Prostate gland (tissue), 2 donors: ENCODE measurements around the gene SAMSN1. TPM values are rescaled to one million over a fixed set of nuclear protein-coding genes. Genes with fewer than 3 reads are reported as not detected.

Experiments
- DNase-seq: peaks from one replicate; pipeline ENCODE4 v3.0.0-alpha.2; 2019; ENCODE audit warnings: low spot score
- H3K27ac ChIP-seq, 2 donors: fragments of 200-600 bp; sonication (generic); 2 replicates each; pipeline ENCODE4 v1.5.1; 2017 to 2019
- H3K27me3 ChIP-seq: fragments of 200-600 bp; sonication (generic); replicated peaks from 2 replicates; pipeline ENCODE4 v1.5.1; 2019; ENCODE audit not compliant: insufficient read depth
- H3K36me3 ChIP-seq, 2 donors: fragments of 200-600 bp; sonication (generic); 1 replicate in 1 of 2; 2 replicates in 1 of 2; pipeline versions ENCODE4 v1.5.1 to v1.8.1; 2017 to 2019
- H3K4me1 ChIP-seq: fragments of 200-600 bp; sonication (generic); replicated peaks from 2 replicates; pipeline ENCODE4 v1.5.1; 2019
- H3K4me3 ChIP-seq, 2 donors: fragments of 200-600 bp; sonication (generic); 2 replicates each; pipeline ENCODE4 v1.5.1; 2017 to 2019
- H3K9me3 ChIP-seq: fragments of 200-600 bp; sonication (generic); 2 replicates; pipeline ENCODE4 v1.5.1; 2017
- CTCF ChIP-seq, 4 experiments: fragments of 200-600 bp in 2 of 4; fragments of 450-650 bp in 2 of 4; sonication (generic) in 2 of 4; IDR thresholded peaks; 1 replicate in 3 of 4; 2 replicates in 1 of 4; pipeline ENCODE4 v1.5.1; 2016 to 2019; ENCODE audit warnings: antibody characterized with exemption in 4 of 4, mild to moderate bottlenecking in 2 of 4, moderate library complexity in 2 of 4
- POLR2A ChIP-seq: fragments of 450-650 bp; IDR thresholded peaks from one replicate; pipeline ENCODE4 v1.6.1; 2016; ENCODE audit warnings: antibody characterized with exemption, mild to moderate bottlenecking
- POLR2AphosphoS5 ChIP-seq: sonication (generic); formaldehyde crosslinking; IDR thresholded peaks from one replicate; pipeline ENCODE4 v1.6.1; 2017; ENCODE audit warnings: antibody characterized with exemption
- WGBS: methylation state at CpG from one replicate; pipeline ENCODE4 v1.1.5; 2018; 5-methylcytosine and 5-hydroxymethylcytosine counted together
- intact Hi-C: fragments of 100-400 bp; cut with DNase I; formaldehyde crosslinking; loops from one replicate; pipeline ENCODE4 v1.14.2; 2022
- total RNA-seq, 2 donors: library from RNA; depleted of rRNA; stranded (reverse); fragments of >200 nt; gene quantifications; one replicate each; pipeline ENCODE4 v1.1.0, GENCODE V29; 2016

Gene SAMSN1
- total RNA-seq, 2 donors from 2014 or later = 1.1 TPM

GRCh38 chr21:14479241-14479786 is 66.8 kb downstream of the SAMSN1 start:
- 100% methylated on average over 1 of the region's 1 CpG for WGBS
- intact Hi-C loops = no loop called here
- TF ChIP-seq POLR2AphosphoS5 = no peak
- TF ChIP-seq CTCF (IDR thresholded peaks at IDR 0.05) = no peak
- no peaks in the 10 kb centered on the region for H3K4me1 ChIP-seq
- no peak overlapping the region for H3K4me3 ChIP-seq
- H3K27ac ChIP-seq = no peak overlapping the region
- no peaks in the 10 kb centered on the region for H3K36me3 ChIP-seq
- DNase-seq = no peak
- H3K27me3 ChIP-seq = no peaks in the 10 kb centered on the region
- no peaks in the 10 kb centered on the region for H3K9me3 ChIP-seq

- no peak for DNase-seq
- Histone ChIP-seq H3K27me3 (no peaks in the 10 kb centered on the region), H3K4me3 (no peak overlapping the region), H3K36me3 (no peaks in the 10 kb centered on the region), H3K9me3 (no peaks in the 10 kb centered on the region), H3K27ac (no peak overlapping the region), H3K4me1 (no peaks in the 10 kb centered on the region)
- intact Hi-C loops = no loop called here
- 63% methylated on average over 1 of the region's 1 CpG for WGBS
- TF ChIP-seq CTCF (IDR thresholded peaks at IDR 0.05) = no peak
These were observed 68.3 kb downstream of the SAMSN1 start for GRCh38 chr21:14477841-14478240.

- WGBS = 81% methylated on average over 2 of the region's 2 CpGs
- intact Hi-C loops = no loop called here
- no peak for DNase-seq
- TF ChIP-seq POLR2A (no peak), CTCF (IDR thresholded peaks at IDR 0.05) (no peak), POLR2AphosphoS5 (no peak)
- Histone ChIP-seq H3K36me3 (no peaks in the 10 kb centered on the region), H3K9me3 (no peaks in the 10 kb centered on the region), H3K4me1 (no peaks in the 10 kb centered on the region), H3K4me3 (no peak overlapping the region), H3K27me3 (no peaks in the 10 kb centered on the region), H3K27ac (no peak overlapping the region)
These were observed 69.0 kb downstream of the SAMSN1 start for GRCh38 chr21:14477133-14477532.

DNA sequence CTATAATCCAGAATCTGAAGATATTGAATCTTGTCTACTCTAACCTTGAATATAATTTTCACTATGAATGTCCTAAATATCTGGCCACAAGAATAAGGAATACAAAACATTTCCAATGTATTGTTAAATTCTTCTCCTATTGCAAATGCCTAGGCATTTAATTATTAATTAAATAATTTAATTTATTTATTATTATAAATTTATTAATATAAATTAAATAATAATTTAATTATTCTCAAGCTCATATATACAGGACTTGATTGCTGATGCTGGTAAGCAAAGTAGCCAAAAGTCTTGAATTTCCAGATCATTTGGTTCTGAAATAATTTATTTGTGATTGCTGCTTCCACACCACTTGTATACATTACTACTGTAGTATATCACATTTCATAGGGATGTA is 71.1 kb downstream of the SAMSN1 start:
- H3K36me3 ChIP-seq = no peaks in the 10 kb centered on the region
- DNase-seq = no peak
- no peaks in the 10 kb centered on the region for H3K9me3 ChIP-seq
- H3K27me3 ChIP-seq = no peaks in the 10 kb centered on the region
- no peak overlapping the region for H3K4me3 ChIP-seq
- intact Hi-C loops = no loop called here
- no peak overlapping the region for H3K27ac ChIP-seq
- TF ChIP-seq CTCF (IDR thresholded peaks at IDR 0.05) (no peak), POLR2AphosphoS5 (no peak), POLR2A (no peak)
- no peaks in the 10 kb centered on the region for H3K4me1 ChIP-seq

- 70% methylated on average over 4 of the region's 4 CpGs for WGBS
These were observed 76.5 kb downstream of the SAMSN1 start for GRCh38 chr21:14469641-14470040.

More at GRCh38 chr21:14469641-14470040, 76.5 kb downstream of the SAMSN1 start:
- DNase-seq = no peak
- Histone ChIP-seq H3K36me3 (no peaks in the 10 kb centered on the region), H3K4me3 (no peak overlapping the region), H3K27me3 (no peaks in the 10 kb centered on the region), H3K27ac (no peak overlapping the region), H3K9me3 (no peaks in the 10 kb centered on the region), H3K4me1 (no peaks in the 10 kb centered on the region)
- intact Hi-C loops = no loop called here
- TF ChIP-seq POLR2AphosphoS5 (no peak), CTCF (IDR thresholded peaks at IDR 0.05) (no peak), POLR2A (no peak)
